A673 (cell line): ENCODE results near the gene ITM2C. TPM values are rescaled to one million over a fixed set of nuclear protein-coding genes. Genes with fewer than 3 reads are reported as not detected.

Source experiments
- BruUV-seq: library from RNA; stranded (reverse); fragments of 400-500 nt; replicated peaks from 2 replicates; lab custom pipeline; 2021; lab: Mats Ljungman, UMichigan
- CTCF ChIA-PET: fragments of 300-600 bp; sonication (Branson Sonifier 250); formaldehyde crosslinking; loops from one replicate; lab custom pipeline; 2022; ENCODE audit warnings: antibody characterized with exemption; lab: Charles Lee
- POLR2A ChIA-PET: fragments of 300-600 bp; sonication (Branson Sonifier 250); formaldehyde crosslinking; loops from one replicate; lab custom pipeline; 2022; ENCODE audit warnings: antibody characterized with exemption; ENCODE audit not compliant: low non-redundant PET; lab: Charles Lee
- DNase-seq: peaks from one replicate; pipeline ENCODE4 v3.0.0-alpha.2; 2015; ENCODE audit warnings: low spot score
- H3K27ac ChIP-seq: fragments of 200-600 bp; sonication (generic); 2 replicates; pipeline ENCODE4 v1.5.1; 2016; ENCODE audit warnings: mixed run types, low read depth, mild to moderate bottlenecking, mixed read lengths, antibody characterized with exemption, low read length; ENCODE audit not compliant: poor library complexity, severe bottlenecking
- H3K27me3 ChIP-seq: fragments of 200-600 bp; sonication (generic); replicated peaks from 2 replicates; pipeline ENCODE4 v1.6.1; 2017; ENCODE audit warnings: mixed run types, low read depth, mild to moderate bottlenecking, mixed read lengths, antibody characterized with exemption, low read length; ENCODE audit not compliant: insufficient read depth, poor library complexity
- H3K36me3 ChIP-seq: fragments of 200-600 bp; sonication (generic); 2 replicates; pipeline ENCODE4 v1.6.1; 2016; ENCODE audit warnings: mixed run types, mild to moderate bottlenecking, mixed read lengths, antibody characterized with exemption, low read length; ENCODE audit not compliant: insufficient read depth, poor library complexity, severe bottlenecking
- H3K4me1 ChIP-seq: fragments of 200-600 bp; sonication (generic); 2 replicates; pipeline ENCODE4 v1.6.1; 2017; ENCODE audit warnings: mixed run types, mild to moderate bottlenecking, mixed read lengths, antibody characterized with exemption, low read length; ENCODE audit not compliant: insufficient read depth, poor library complexity, severe bottlenecking
- H3K4me3 ChIP-seq: fragments of 200-600 bp; sonication (generic); 2 replicates; pipeline ENCODE4 v1.5.1; 2016; ENCODE audit warnings: low read depth, mixed run types, mild to moderate bottlenecking, mixed read lengths, low read length; ENCODE audit not compliant: poor library complexity, severe bottlenecking
- H3K9me3 ChIP-seq: fragments of 200-600 bp; sonication (generic); 2 replicates; pipeline ENCODE4 v1.6.1; 2016; ENCODE audit warnings: mixed run types, low read depth, mild to moderate bottlenecking, mixed read lengths, antibody characterized with exemption, low read length; ENCODE audit not compliant: poor library complexity, severe bottlenecking
- EZH2 ChIP-seq: fragments of 200-600 bp; sonication (generic); IDR thresholded peaks from 2 replicates; pipeline ENCODE4 v1.6.1; 2017; ENCODE audit warnings: borderline replicate concordance, low read depth, mild to moderate bottlenecking, mixed read lengths, antibody characterized with exemption, low read length; ENCODE audit not compliant: poor library complexity, severe bottlenecking
- intact Hi-C: fragments of 100-400 bp; cut with micrococcal nuclease; formaldehyde crosslinking; loops from one replicate; pipeline ENCODE4 v1.10.0; 2022; ENCODE audit not compliant: unreplicated experiment
- total RNA-seq: library from RNA; stranded (reverse); gene quantifications from 2 replicates; pipeline ENCODE4 v1.2.3, GENCODE V29; 2021
- TF ChIP-seq, protein P1 (sequence below): fragments of 300-800, 200-600 bp; sonication (generic); conservative IDR thresholded peaks from 2 replicates; pipeline ENCODE4 v1.5.1; 2017; ENCODE audit warnings: low read depth, mild to moderate bottlenecking, antibody characterized with exemption, low read length, moderate library complexity, mixed read lengths

ITM2C gene
- total RNA-seq, 1 experiment from 2014 or later: 283 TPM

DNA sequence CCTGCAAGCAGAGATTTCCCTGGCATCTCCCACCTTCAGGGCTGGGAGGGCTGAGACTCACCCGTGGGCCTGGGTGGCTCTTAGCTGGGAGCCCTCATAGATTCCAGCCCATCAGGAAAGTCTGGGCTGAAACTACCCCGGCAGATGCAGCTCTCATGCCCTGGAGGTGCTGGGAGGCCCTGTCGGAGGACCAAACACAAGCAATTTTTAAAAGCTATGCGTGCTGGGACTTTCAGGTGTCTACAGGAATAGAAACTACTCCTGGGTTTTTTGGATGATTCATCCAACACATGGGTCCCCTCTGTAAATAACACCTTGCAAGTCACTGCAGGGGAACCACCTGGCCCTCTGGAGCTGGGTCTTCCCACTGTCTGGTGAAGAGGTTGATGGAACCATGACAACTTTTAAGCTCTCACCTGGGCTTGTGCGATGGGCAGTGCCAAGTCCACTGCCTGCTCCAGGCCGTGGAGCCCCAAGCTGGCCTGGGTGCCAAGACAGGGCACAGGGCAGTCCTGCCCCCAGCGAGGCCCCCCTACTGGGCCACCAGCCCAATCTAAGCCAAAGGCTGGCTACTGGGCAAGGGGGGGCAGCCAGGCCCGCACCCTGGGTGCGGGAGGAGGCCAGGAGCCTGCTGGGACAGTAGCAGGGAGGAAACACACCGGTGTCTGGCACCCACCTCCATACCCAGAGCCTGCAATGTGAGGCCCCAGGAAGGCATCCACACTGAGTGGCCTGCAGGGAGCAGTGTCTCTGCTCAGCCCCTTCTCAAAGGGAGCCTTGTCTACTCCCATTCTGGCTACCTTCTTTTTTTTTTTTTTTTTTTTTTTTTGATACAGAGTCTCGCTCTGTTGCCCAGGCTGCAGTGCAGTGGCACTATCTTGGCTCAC lies 61.4 kb downstream of the ITM2C start:
- Histone ChIP-seq H3K27ac (no peak overlapping the region), H3K4me3 (no peak overlapping the region), H3K27me3 (no peaks in the 10 kb centered on the region), H3K4me1 (no peaks in the 10 kb centered on the region), H3K36me3 (no peaks in the 10 kb centered on the region), H3K9me3 (no peaks in the 10 kb centered on the region)
- no peak for DNase-seq
- ChIA-PET POLR2A (no interaction called here), CTCF (no interaction called here)
- TF ChIP-seq EZH2: no peak
- TF ChIP-seq, protein P1, sequence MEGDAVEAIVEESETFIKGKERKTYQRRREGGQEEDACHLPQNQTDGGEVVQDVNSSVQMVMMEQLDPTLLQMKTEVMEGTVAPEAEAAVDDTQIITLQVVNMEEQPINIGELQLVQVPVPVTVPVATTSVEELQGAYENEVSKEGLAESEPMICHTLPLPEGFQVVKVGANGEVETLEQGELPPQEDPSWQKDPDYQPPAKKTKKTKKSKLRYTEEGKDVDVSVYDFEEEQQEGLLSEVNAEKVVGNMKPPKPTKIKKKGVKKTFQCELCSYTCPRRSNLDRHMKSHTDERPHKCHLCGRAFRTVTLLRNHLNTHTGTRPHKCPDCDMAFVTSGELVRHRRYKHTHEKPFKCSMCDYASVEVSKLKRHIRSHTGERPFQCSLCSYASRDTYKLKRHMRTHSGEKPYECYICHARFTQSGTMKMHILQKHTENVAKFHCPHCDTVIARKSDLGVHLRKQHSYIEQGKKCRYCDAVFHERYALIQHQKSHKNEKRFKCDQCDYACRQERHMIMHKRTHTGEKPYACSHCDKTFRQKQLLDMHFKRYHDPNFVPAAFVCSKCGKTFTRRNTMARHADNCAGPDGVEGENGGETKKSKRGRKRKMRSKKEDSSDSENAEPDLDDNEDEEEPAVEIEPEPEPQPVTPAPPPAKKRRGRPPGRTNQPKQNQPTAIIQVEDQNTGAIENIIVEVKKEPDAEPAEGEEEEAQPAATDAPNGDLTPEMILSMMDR: 0 out of 2 replicates have a peak, but pooled peaks have one; percentile 18
- intact Hi-C loops: no loop called here
- BruUV-seq: no TSS peak

- H3K9me3 ChIP-seq: no peaks in the 10 kb centered on the region
- no peaks in the 10 kb centered on the region for H3K27me3 ChIP-seq
- BruUV-seq: no TSS peak
- TF ChIP-seq, protein P1: no peak
- no peak for TF ChIP-seq EZH2
- DNase-seq: no peak
- no peak overlapping the region for H3K27ac ChIP-seq
- ChIA-PET CTCF (no interaction called here), POLR2A (no interaction called here)
- intact Hi-C loops: no loop called here
- H3K4me3 ChIP-seq: no peak overlapping the region
- no peaks in the 10 kb centered on the region for H3K4me1 ChIP-seq
- H3K36me3 ChIP-seq: no peaks in the 10 kb centered on the region
These were observed 63.1 kb downstream of the ITM2C start for GRCh38 chr2:230927711-230928341.

Other genes starting within 250 kb of the ITM2C start
- 50.9 and 58.2 TPM in 2 replicates for gene CAB39, start 152.1 kb upstream of the ITM2C start, total RNA-seq
- gene GPR55, start 60.3 kb downstream of the ITM2C start, total RNA-seq: 0.19 TPM in 1 of 2 replicates, not detected in the other
- not detected in 2 replicates for gene SPATA3, start 131.2 kb downstream of the ITM2C start, total RNA-seq
- not detected in 2 replicates for gene C2orf72, start 172.6 kb downstream of the ITM2C start, total RNA-seq
- 230 and 245 TPM in 2 replicates for gene PSMD1, start 191.9 kb downstream of the ITM2C start, total RNA-seq